ENCODE results near the gene AKR7A2.
"Not testable (repeated sequence)": the region's sequence is repeated elsewhere in the genome, so short reads cannot be mapped to it uniquely, and the experiment has no call there.

The AKR7A2 gene

GRCh38 chr1:19311503-19311930 lies 427 bp downstream of the AKR7A2 start:
- intact Hi-C loops (cut with DNase I) = loop anchor here (5.0 kb wide), 1 partner anchor 59 kb away; the partner anchor contains the start of genes EMC1 and MRTO4
- DNase-seq = peak in 25 of 42 donors; percentile 16 to 61 (median 39)

DNA sequence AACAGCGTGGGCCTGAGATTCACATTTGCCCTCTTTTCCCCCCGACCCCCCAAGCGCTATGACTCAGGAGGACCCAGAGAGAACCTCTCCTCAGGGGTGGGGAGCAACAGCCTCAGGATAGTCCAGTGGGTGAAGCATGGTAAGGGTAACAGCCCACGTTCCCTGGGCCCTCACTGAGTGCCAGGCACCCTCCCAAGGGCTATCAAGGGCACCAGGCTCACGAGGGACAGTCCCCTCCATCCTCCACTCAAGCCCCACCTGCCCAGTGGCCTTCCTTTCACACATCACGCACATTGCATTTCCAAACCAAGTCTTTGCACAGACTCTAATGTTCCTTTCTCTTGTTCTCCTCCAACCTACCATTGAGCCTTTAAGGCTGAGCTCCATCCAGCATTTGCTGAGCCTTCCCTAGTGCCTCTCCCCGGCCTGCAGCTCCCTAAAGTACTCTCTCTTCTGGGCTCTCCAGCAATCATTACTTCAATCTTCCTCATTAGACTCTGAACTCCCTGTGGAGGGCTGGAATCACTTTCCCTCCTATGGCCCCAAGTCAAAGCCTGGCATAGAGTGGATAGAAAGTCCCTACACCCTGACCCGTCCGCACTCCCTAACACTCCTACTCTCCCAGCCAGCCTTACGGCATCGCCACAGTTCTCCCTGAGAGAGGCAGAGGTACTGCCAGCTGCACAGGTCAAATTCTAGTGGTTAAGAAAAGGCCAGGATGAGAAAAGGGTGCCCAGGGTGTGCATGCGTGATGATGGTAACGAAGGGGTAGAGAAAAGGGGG lies 1.0 kb downstream of the AKR7A2 start:
- peak in 2 of 42 donors; percentile 15 to 21 for DNase-seq
- intact Hi-C loops (cut with DNase I) = loop anchor here (5.0 kb wide), 1 partner anchor 59 kb away; the partner anchor contains the start of genes EMC1 and MRTO4

GRCh38 chr1:19310061-19310460 lies 1.9 kb downstream of the AKR7A2 start:
- peak in 1 of 42 donors; percentile 26 for DNase-seq
- intact Hi-C loops (cut with DNase I) = loop anchor here (5.0 kb wide), 1 partner anchor 58 kb away; the partner anchor contains the start of genes EMC1 and MRTO4

DNA sequence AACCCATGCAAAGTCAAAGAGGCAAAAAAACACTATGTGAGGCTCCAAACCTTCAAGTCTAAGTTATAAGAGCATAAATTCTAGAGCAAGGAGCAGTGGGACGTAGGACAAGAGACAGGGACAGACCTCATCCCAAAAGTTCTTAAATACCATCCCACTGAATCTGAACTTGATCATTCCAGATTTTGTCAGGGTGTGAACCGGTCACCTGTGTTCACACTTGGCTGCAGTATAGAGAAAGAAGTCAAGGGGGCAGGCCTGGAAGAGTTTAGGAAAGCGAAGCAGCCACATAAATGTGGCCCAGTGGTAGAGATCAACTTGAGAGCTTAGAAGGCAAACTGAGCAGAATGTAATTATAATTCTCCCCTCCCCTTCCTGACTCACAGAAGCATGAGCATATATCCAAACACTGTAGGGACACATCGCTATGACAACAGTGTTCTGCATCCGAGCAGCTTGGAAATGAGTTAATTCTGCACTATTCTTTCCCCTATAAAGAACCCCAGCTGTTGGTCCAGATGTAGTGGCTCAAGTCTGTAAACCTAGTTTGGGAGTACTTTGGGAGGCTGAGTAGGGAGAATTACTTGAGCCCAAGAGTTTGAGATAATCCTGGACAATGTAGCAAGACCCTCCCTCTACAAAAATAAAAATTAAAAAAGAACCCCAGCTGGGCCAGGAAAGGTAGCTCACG lies 2.7 kb downstream of the AKR7A2 start:
- DNase-seq = peak in 1 of 42 donors; percentile 3
- intact Hi-C loops (cut with DNase I) = no loop called here

- intact Hi-C loops (cut with DNase I) = no loop called here
- DNase-seq = peak in 1 of 42 donors; percentile 17
Observed at GRCh38 chr1:19308509-19308907, 3.4 kb downstream of the AKR7A2 start.

- intact Hi-C loops (cut with DNase I) = no loop called here
- DNase-seq = peak in 1 of 42 donors; percentile 3
Observed at GRCh38 chr1:19307794-19308508, 4.0 kb downstream of the AKR7A2 start.

- DNase-seq = peak in 1 of 42 donors; percentile 10
- intact Hi-C loops (cut with DNase I) = no loop called here
Observed at GRCh38 chr1:19306941-19307340, 5.0 kb downstream of the AKR7A2 start.

DNA sequence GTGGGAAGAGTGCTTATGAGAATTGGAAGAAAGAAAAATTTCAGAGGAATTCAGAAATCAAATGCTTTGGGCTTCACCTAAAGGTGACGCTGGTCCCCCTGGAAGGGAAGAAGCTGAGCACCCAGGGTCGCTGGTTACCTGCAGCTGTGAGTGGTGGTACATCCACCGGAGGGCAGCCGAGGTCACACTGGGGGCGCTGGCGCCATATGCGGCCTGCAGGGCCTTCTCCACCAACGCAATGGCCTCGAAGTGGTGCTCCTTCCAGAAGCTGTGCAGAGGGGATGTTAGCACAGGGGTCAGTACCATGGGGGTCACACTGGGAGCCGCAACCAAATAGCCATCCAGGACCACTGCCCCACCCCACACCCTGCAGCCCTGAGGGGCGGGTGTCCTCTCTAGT lies 6.1 kb downstream of the AKR7A2 start:
- DNase-seq = peak in 1 of 42 donors; percentile 10
- intact Hi-C loops (cut with DNase I) = no loop called here

DNA sequence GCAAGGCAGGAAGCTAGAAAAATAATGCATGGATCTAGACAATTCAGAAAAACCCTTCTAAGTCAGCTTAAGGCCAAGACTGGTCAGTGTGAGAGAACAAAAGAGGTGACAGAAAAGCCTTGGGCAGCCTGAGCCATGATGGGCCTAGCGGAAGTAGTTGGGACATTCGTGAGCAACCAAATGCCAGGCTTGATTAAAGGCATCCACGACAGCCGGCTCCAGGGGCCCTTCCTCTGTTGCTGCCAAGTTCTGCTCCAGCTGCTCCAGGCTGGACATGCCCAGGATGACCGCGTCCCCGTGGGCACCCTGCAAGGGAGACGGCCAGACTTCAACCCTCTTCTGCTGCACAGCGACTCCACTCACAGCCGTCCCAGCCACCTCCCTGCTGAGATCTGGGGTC lies 7.9 kb downstream of the AKR7A2 start:
- peak in 1 of 42 donors; percentile 9 for DNase-seq
- intact Hi-C loops (cut with DNase I) = not testable (repeated sequence)

DNA sequence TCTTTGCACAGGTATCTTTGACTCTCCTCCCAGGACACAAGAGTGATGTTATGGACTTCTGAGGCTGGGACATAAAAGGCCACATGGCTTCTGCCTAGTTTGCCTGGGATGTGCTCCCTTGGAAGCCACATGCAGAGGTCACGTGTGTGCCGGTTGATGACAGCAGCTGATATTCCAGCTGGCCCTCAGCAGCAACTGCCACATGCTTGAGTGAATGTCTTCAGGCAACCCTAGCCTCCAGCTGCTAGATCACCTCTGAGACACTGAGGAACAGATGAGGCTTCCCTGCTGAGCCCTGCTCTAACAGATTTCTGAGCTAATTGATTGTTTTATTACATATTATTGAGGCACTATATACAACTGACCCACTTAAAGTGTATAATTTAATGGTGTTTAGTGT lies 11.7 kb downstream of the AKR7A2 start:
- no peak for DNase-seq
- intact Hi-C loops (cut with DNase I) = no loop called here

DNA sequence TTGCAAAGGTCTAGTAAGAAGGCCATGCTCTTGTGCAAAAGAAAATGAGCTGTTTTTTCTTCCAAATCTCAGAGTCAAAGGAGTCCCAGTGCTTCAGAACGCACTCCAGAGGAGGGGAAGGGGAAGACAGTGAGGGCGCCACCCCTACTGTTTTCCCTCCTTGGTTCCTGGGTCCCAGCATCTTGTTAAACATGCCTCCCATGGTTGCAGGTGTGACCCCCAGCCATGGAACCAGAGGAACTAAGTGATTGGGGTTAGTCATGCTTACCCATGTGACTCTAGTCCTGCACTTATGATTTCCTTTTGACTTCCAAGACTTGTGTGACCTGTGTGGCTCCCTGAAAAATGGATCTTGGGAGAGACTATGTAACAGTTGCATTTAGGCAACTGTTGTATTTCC lies 17.3 kb downstream of the AKR7A2 start:
- DNase-seq = no peak
- intact Hi-C loops (cut with DNase I) = no loop called here

DNA sequence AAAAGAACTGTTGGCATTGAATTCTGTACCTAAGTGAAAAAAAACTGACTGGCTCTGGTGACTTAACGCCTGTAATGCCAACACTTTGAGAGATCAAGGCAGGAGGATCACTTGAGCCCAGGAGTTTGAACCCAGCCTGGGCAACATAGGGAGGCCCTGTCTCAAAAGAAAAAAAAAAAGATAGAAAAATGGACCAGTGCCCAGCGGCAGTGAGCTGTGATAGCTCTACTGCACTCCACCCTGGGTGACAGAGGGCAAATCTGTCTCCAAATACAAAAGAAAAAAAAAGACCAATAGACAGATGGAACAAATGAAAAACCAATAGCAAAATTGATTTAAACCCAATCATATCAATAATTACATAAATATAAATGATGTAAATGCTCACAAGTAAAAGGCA lies 22.7 kb downstream of the AKR7A2 start:
- intact Hi-C loops (cut with DNase I) = no loop called here
- no peak for DNase-seq

GRCh38 chr1:19288324-19289241 lies 23.4 kb downstream of the AKR7A2 start, which contains the start of gene AKR7A3:
TSS of gene AKR7A3 (minus strand) at chr1:19288770. CDS start at chr1:19288709, 61 bp downstream.
- DNase-seq = peak in 30 of 42 donors; percentile 8 to 65 (median 36)
- intact Hi-C loops (cut with DNase I) = not testable (repeated sequence)

GRCh38 chr1:19287436-19288185 lies 24.3 kb downstream of the AKR7A2 start:
- intact Hi-C loops (cut with DNase I) = no loop called here

GRCh38 chr1:19285807-19286206 lies 26.1 kb downstream of the AKR7A2 start:
- intact Hi-C loops (cut with DNase I); DNase-seq: not testable (repeated sequence)

More at GRCh38 chr1:19287436-19288185, 24.3 kb downstream of the AKR7A2 start:
- no peak for DNase-seq

GRCh38 chr1:19285366-19285765 lies 26.6 kb downstream of the AKR7A2 start:
- intact Hi-C loops (cut with DNase I); DNase-seq: not testable (repeated sequence)

- no peak for DNase-seq
Observed at GRCh38 chr1:19284881-19285280, 27.1 kb downstream of the AKR7A2 start.

GRCh38 chr1:19283891-19284290 lies 28.1 kb downstream of the AKR7A2 start:
- no peak for DNase-seq
- intact Hi-C loops (cut with DNase I) = no loop called here

More at GRCh38 chr1:19284881-19285280, 27.1 kb downstream of the AKR7A2 start:
- intact Hi-C loops (cut with DNase I) = no loop called here

All from head of caudate nucleus (tissue), 42 donors.